IMR-90 (cell line): Measurements from ENCODE around the gene INTS3. TPM values are rescaled to one million over a fixed set of nuclear protein-coding genes. Genes with fewer than 3 reads are reported as not detected.

Experiments
- ATAC-seq: fragments of 200-7000 bp; cut with Tn5 transposase; 2 replicates; pipeline ENCODE4 v1.9.1; 2020; ENCODE audit warnings: low read depth, mild to moderate bottlenecking, moderate library complexity
- BruUV-seq: library from RNA; stranded (reverse); fragments of 400-500 nt; replicated peaks from 2 replicates; lab custom pipeline; 2021; lab: Mats Ljungman, UMichigan
- CTCF ChIA-PET: fragments of 300-600 bp; formaldehyde crosslinking; extraction: SDS; loops from one replicate; lab custom pipeline; 2021; ENCODE audit warnings: antibody characterized with exemption; lab: Yijun Ruan, JAX
- POLR2A ChIA-PET: fragments of 300-600 bp; sonication (Branson Sonifier 250); formaldehyde crosslinking; loops from one replicate; lab custom pipeline; 2022; ENCODE audit warnings: antibody characterized with exemption; ENCODE audit not compliant: unreplicated experiment; lab: Charles Lee
- DNase-seq: peaks from one replicate; pipeline ENCODE4 v3.0.0; 2013
- H2AFZ ChIP-seq: replicated peaks from 2 replicates; pipeline ENCODE3; 2013; ENCODE audit warnings: low read length, mild to moderate bottlenecking; ENCODE audit not compliant: poor library complexity
- H2AK5ac ChIP-seq: 2 replicates; pipeline ENCODE4 v1.6.1; 2013; ENCODE audit warnings: low read depth, low read length, inconsistent platforms
- H2AK9ac ChIP-seq: replicated peaks from 2 replicates; pipeline ENCODE3; 2013; ENCODE audit warnings: mild to moderate bottlenecking, low read depth, low read length, moderate library complexity; ENCODE audit not compliant: poor library complexity
- H2BK120ac ChIP-seq: 2 replicates; pipeline ENCODE4 v1.6.1; 2013; ENCODE audit warnings: low read depth, low read length, inconsistent platforms
- H2BK15ac ChIP-seq: 3 replicates; pipeline ENCODE4 v1.6.1; 2013; ENCODE audit warnings: low read depth, low read length, inconsistent platforms
- H2BK20ac ChIP-seq: 2 replicates; pipeline ENCODE4 v1.6.1; 2013; ENCODE audit warnings: low read depth, mild to moderate bottlenecking, inconsistent platforms, low read length, moderate library complexity
- H2BK5ac ChIP-seq: 2 replicates; pipeline ENCODE4 v1.6.1; 2013; ENCODE audit warnings: mild to moderate bottlenecking, low read depth, low read length, inconsistent platforms; ENCODE audit not compliant: poor library complexity, severe bottlenecking
- H3K14ac ChIP-seq: replicated peaks from 2 replicates; pipeline ENCODE4 v1.6.1; 2013; ENCODE audit warnings: low read depth, low read length, inconsistent platforms
- H3K18ac ChIP-seq: 2 replicates; pipeline ENCODE4 v1.6.1; 2013; ENCODE audit warnings: low read depth, low read length, control low read depth
- H3K23ac ChIP-seq: 2 replicates; pipeline ENCODE4 v1.6.1; 2013; ENCODE audit warnings: low read depth, low read length, inconsistent platforms
- H3K27ac ChIP-seq: 2 replicates; pipeline ENCODE4 v1.5.1; 2013; ENCODE audit warnings: mild to moderate bottlenecking, control low read depth, low read length; ENCODE audit not compliant: insufficient read depth
- H3K27me3 ChIP-seq: 2 replicates; pipeline ENCODE4 v1.6.1; 2013; ENCODE audit warnings: low read length; ENCODE audit not compliant: control insufficient read depth, insufficient read depth
- H3K36me3 ChIP-seq: 2 replicates; pipeline ENCODE4 v1.6.1; 2013; ENCODE audit warnings: low read length, mixed read lengths; ENCODE audit not compliant: control insufficient read depth, insufficient read depth
- H3K4ac ChIP-seq: 2 replicates; pipeline ENCODE4 v1.6.1; 2013; ENCODE audit warnings: low read depth, low read length, inconsistent platforms
- H3K4me1 ChIP-seq: 2 replicates; pipeline ENCODE4 v1.6.1; 2013; ENCODE audit warnings: low read length, mixed read lengths; ENCODE audit not compliant: control insufficient read depth, insufficient read depth
- H3K4me2 ChIP-seq: 2 replicates; pipeline ENCODE4 v1.6.1; 2013; ENCODE audit warnings: low read depth, mild to moderate bottlenecking, control low read depth, low read length, moderate library complexity
- H3K4me3 ChIP-seq: 2 replicates; pipeline ENCODE4 v1.5.1; 2013; ENCODE audit warnings: low read depth, mild to moderate bottlenecking, control low read depth, low read length, moderate library complexity; ENCODE audit not compliant: insufficient read depth
- H3K56ac ChIP-seq: 2 replicates; pipeline ENCODE4 v1.6.1; 2013; ENCODE audit warnings: low read length, inconsistent platforms; ENCODE audit not compliant: insufficient read depth; ENCODE audit errors: extremely low read depth
- H3K79me1 ChIP-seq, 2 experiments: 2 replicates each; pipeline ENCODE4 v1.6.1; 2013; ENCODE audit warnings: low read length in 2 of 2, inconsistent platforms in 1 of 2, low read depth in 1 of 2
- H3K9ac ChIP-seq: 2 replicates; pipeline ENCODE4 v1.6.1; 2013; ENCODE audit warnings: low read depth, low read length, control low read depth
- H3K9me1 ChIP-seq: 2 replicates; pipeline ENCODE4 v1.6.1; 2013; ENCODE audit warnings: low read length, inconsistent platforms; ENCODE audit not compliant: insufficient read depth
- H3K9me3 ChIP-seq: 2 replicates; pipeline ENCODE4 v1.6.1; 2013; ENCODE audit warnings: low read length; ENCODE audit not compliant: control insufficient read depth, insufficient read depth
- H4K20me1 ChIP-seq: 2 replicates; pipeline ENCODE4 v1.6.1; 2013; ENCODE audit warnings: low read length, inconsistent platforms; ENCODE audit not compliant: insufficient read depth
- H4K5ac ChIP-seq: 2 replicates; pipeline ENCODE4 v1.6.1; 2013; ENCODE audit warnings: mild to moderate bottlenecking, low read depth, low read length, control low read depth
- H4K8ac ChIP-seq, 2 experiments: 2 replicates each; pipeline ENCODE4 v1.6.1; 2013; ENCODE audit warnings: low read depth in 2 of 2, low read length in 2 of 2, control low read depth in 1 of 2, inconsistent platforms in 1 of 2
- H4K91ac ChIP-seq: 2 replicates; pipeline ENCODE4 v1.6.1; 2013; ENCODE audit warnings: low read depth, low read length, inconsistent platforms; ENCODE audit not compliant: insufficient read depth
- BHLHE40 ChIP-seq: fragments of 150-350 bp; IDR thresholded peaks from 2 replicates; pipeline ENCODE4 v1.6.1; 2016; ENCODE audit warnings: mild to moderate bottlenecking, low read depth, low read length
- CEBPB ChIP-seq: IDR thresholded peaks from 2 replicates; pipeline ENCODE4 v1.6.1; 2012; ENCODE audit warnings: low read depth, low read length, improper control_type of control experiment
- CHD1 ChIP-seq: IDR thresholded peaks from 2 replicates; pipeline ENCODE4 v1.6.1; 2012; ENCODE audit warnings: low read depth, low read length, improper control_type of control experiment
- FOS ChIP-seq: fragments of 150-350 bp; IDR thresholded peaks from 2 replicates; pipeline ENCODE4 v1.6.1; 2016; ENCODE audit warnings: low read depth, low read length
- MAFK ChIP-seq: IDR thresholded peaks from 2 replicates; pipeline ENCODE4 v1.6.1; 2012; ENCODE audit warnings: low read depth, low read length, improper control_type of control experiment
- MAZ ChIP-seq: IDR thresholded peaks from 2 replicates; pipeline ENCODE4 v1.6.1; 2012; ENCODE audit warnings: low read depth, mild to moderate bottlenecking, low read length, improper control_type of control experiment, moderate library complexity, borderline replicate concordance
- MXI1 ChIP-seq: IDR thresholded peaks from 2 replicates; pipeline ENCODE4 v1.6.1; 2012; ENCODE audit warnings: low read depth, mild to moderate bottlenecking, low read length, moderate library complexity, borderline replicate concordance
- NFE2L2 ChIP-seq: fragments of 150-350 bp; IDR thresholded peaks from 2 replicates; pipeline ENCODE4 v1.6.1; 2016; ENCODE audit warnings: low read depth, mild to moderate bottlenecking, low read length
- POLR2A ChIP-seq: IDR thresholded peaks from 2 replicates; pipeline ENCODE4 v1.6.1; 2012; ENCODE audit warnings: mild to moderate bottlenecking, low read depth, low read length
- RCOR1 ChIP-seq: IDR thresholded peaks from 2 replicates; pipeline ENCODE4 v1.6.1; 2012; ENCODE audit warnings: mild to moderate bottlenecking, low read length, improper control_type of control experiment; ENCODE audit not compliant: insufficient replicate concordance
- RFX5 ChIP-seq: IDR thresholded peaks from 2 replicates; pipeline ENCODE4 v1.8.0; 2012; ENCODE audit warnings: low read depth, mild to moderate bottlenecking, low read length, moderate library complexity
- SMC3 ChIP-seq: fragments of 150-350 bp; IDR thresholded peaks from 2 replicates; pipeline ENCODE4 v1.6.1; 2016; ENCODE audit warnings: low read depth, mild to moderate bottlenecking, antibody characterized with exemption, low read length, moderate library complexity
- WGBS, 2 experiments: methylation state at CpG; one replicate each; pipeline versions ENCODE4 v1.1.5 to v1.1.7; 2013; ENCODE audit warnings: missing lambda C conversion rate in 2 of 2; ENCODE audit not compliant: insufficient read length in 1 of 2; ENCODE audit errors: extremely low coverage in 2 of 2; 5-methylcytosine and 5-hydroxymethylcytosine counted together
- dilution Hi-C: fragments of 300-500 bp; cut with HindIII; formaldehyde crosslinking; loops from one replicate; pipeline ENCODE4 v1.14.3; 2018; ENCODE audit warnings: low sequenced_read_pairs; ENCODE audit not compliant: unreplicated experiment
- in situ Hi-C: fragments of 300-500 bp; cut with MboI; formaldehyde crosslinking; loops from 3 replicates; pipeline ENCODE4 v1.14.3; 2019; ENCODE audit warnings: low sequenced_read_pairs, inconsistent platforms, mixed read lengths
- intact Hi-C: fragments of 100-400 bp; cut with micrococcal nuclease; formaldehyde crosslinking; loops from 2 replicates; pipeline ENCODE4 v1.10.0; 2022
- polyA plus RNA-seq, 3 experiments: library from polyadenylated mRNA; depleted of rRNA; stranded (reverse); fragments of >200 nt; gene quantifications; 2 replicates each; pipeline ENCODE4 v1.2.3, GENCODE V29; 2012; ENCODE audit warnings: low replicate concordance in 1 of 3
- total RNA-seq: library from RNA; depleted of rRNA; stranded (reverse); fragments of >200 nt; gene quantifications from 2 replicates; pipeline ENCODE4 v1.2.3, GENCODE V29; 2012
- TF ChIP-seq, protein P1 (sequence below): fragments of 150-350 bp; IDR thresholded peaks from 2 replicates; pipeline ENCODE4 v1.6.1; 2017; ENCODE audit warnings: mild to moderate bottlenecking, antibody characterized with exemption, low read length, low read depth
- TF ChIP-seq, protein P2 (sequence below): fragments of 150-350 bp; IDR thresholded peaks from 2 replicates; pipeline ENCODE4 v1.6.1; 2016; ENCODE audit warnings: low read depth, mild to moderate bottlenecking, low read length, moderate library complexity, borderline replicate concordance

INTS3 gene
- total and polyA plus RNA-seq, 2 of the 4 experiments (the other 2 are of a cell fraction), result 33.5 to 59.4 TPM

DNA sequence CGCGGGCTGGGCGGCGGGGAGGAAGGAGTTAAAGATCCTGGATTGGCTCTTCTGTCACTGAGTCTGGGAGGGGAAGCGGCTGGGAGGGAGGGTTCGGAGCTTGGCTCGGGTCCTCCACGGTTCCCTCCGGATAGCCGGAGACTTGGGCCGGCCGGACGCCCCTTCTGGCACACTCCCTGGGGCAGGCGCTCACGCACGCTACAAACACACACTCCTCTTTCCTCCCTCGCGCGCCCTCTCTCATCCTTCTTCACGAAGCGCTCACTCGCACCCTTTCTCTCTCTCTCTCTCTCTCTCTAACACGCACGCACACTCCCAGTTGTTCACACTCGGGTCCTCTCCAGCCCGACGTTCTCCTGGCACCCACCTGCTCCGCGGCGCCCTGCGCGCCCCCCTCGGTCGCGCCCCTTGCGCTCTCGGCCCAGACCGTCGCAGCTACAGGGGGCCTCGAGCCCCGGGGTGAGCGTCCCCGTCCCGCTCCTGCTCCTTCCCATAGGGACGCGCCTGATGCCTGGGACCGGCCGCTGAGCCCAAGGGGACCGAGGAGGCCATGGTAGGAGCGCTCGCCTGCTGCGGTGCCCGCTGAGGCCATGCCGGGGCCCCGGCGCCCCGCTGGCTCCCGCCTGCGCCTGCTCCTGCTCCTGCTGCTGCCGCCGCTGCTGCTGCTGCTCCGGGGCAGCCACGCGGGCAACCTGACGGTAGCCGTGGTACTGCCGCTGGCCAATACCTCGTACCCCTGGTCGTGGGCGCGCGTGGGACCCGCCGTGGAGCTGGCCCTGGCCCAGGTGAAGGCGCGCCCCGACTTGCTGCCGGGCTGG is 49.1 kb upstream of the INTS3 start, which contains the start of gene NPR1:
TSS of gene NPR1 (plus strand) at position 170 of the 818 bp plus-strand sequence. CDS start at position 591, 421 bp downstream.
- dilution Hi-C loops (no loop called here), intact Hi-C loops (no loop called here), in situ Hi-C loops (loop anchor here (5.0 to 10.0 kb wide), 2 partner anchors 69 to 296 kb away; partner anchors contain the start of gene JTB)
- no peak within 1 kb of the TSS for H4K8ac ChIP-seq
- H3K4ac ChIP-seq, result no peak within 1 kb of the TSS
- H3K36me3 ChIP-seq, result no peaks in the 10 kb centered on the region
- no peak within 1 kb of the TSS for H2BK15ac ChIP-seq
- H3K14ac ChIP-seq, result no peak within 1 kb of the TSS
- H4K20me1 ChIP-seq, result no peaks in the 10 kb centered on the region
- H2AK5ac ChIP-seq, result no peak within 1 kb of the TSS
- peak within 1 kb of the TSS; percentile 76 for H3K4me2 ChIP-seq
- DNase-seq (no peak), ATAC-seq (peak; percentile 55)
- H3K23ac ChIP-seq, result no peak within 1 kb of the TSS; the same call in 1 of the 2 replicates
- no peak within 1 kb of the TSS for H2BK20ac ChIP-seq
- no peaks in the 10 kb centered on the region for H3K79me1 ChIP-seq
- no peaks in the 10 kb centered on the region for H3K9me1 ChIP-seq
- TF ChIP-seq MXI1 (no peak), MAFK (no peak), FOS (no peak), CHD1 (no peak), NFE2L2 (no peak), RFX5 (no peak), RCOR1 (no peak), POLR2A (no peak), MAZ (no peak), SMC3 (no peak), CEBPB (no peak), BHLHE40 (no peak)
- TF ChIP-seq, protein P1, sequence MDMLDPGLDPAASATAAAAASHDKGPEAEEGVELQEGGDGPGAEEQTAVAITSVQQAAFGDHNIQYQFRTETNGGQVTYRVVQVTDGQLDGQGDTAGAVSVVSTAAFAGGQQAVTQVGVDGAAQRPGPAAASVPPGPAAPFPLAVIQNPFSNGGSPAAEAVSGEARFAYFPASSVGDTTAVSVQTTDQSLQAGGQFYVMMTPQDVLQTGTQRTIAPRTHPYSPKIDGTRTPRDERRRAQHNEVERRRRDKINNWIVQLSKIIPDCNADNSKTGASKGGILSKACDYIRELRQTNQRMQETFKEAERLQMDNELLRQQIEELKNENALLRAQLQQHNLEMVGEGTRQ, result no peak
- TF ChIP-seq, protein P2, sequence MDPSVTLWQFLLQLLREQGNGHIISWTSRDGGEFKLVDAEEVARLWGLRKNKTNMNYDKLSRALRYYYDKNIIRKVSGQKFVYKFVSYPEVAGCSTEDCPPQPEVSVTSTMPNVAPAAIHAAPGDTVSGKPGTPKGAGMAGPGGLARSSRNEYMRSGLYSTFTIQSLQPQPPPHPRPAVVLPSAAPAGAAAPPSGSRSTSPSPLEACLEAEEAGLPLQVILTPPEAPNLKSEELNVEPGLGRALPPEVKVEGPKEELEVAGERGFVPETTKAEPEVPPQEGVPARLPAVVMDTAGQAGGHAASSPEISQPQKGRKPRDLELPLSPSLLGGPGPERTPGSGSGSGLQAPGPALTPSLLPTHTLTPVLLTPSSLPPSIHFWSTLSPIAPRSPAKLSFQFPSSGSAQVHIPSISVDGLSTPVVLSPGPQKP, result no peak
- no peak within 1 kb of the TSS for H4K5ac ChIP-seq
- no peak within 1 kb of the TSS for H3K9ac ChIP-seq
- H3K4me1 ChIP-seq, result peaks cover 7% of the 10 kb centered on the region; the same call in 1 of the 2 replicates
- no TSS peak for BruUV-seq
- H2AK9ac ChIP-seq, result peak within 1 kb of the TSS; percentile 71
- H3K56ac ChIP-seq, result no peak within 1 kb of the TSS
- H3K4me3 ChIP-seq, result peak within 1 kb of the TSS; percentile 38
- no peak within 1 kb of the TSS for H4K91ac ChIP-seq
- H2BK5ac ChIP-seq, result no peak within 1 kb of the TSS
- no peak within 1 kb of the TSS for H3K18ac ChIP-seq
- H3K27me3 ChIP-seq, result peaks cover 47% of the 10 kb centered on the region
- no peaks in the 10 kb centered on the region for H3K9me3 ChIP-seq
- no peak within 1 kb of the TSS for H2BK120ac ChIP-seq
- WGBS, 2 experiments, result 1% methylated on average over 38 of the region's 78 CpGs; no CpG with 5 or more reads in 1 of the 2 experiments
- no peak within 1 kb of the TSS for H3K27ac ChIP-seq
- CTCF ChIA-PET, result interaction anchor here (1.2 kb wide), 1 partner anchor 56 kb away, joined by 4 read pairs; no protein-coding TSS in a partner anchor
- peak within 1 kb of the TSS; percentile 87 for H2AFZ ChIP-seq
- POLR2A ChIA-PET, result no interaction called here
